GM18858 (cell line): ENCODE data around the gene USP8.
A peak's percentile ranks its signal among the peaks of the same experiment; 100 is the strongest.
"Not testable (repeated sequence)": the region's sequence is repeated elsewhere in the genome, so short reads cannot be mapped to it uniquely, and the experiment has no call there.

Source experiments
- ATAC-seq: cut with Tn5 transposase; IDR thresholded peaks from one replicate; pipeline ENCODE4 v1.9.1; 2021; ENCODE audit not compliant: unreplicated experiment

Gene USP8

GRCh38 chr15:50438251-50438650, 14.0 kb downstream of the USP8 start:
- no peak for ATAC-seq

DNA sequence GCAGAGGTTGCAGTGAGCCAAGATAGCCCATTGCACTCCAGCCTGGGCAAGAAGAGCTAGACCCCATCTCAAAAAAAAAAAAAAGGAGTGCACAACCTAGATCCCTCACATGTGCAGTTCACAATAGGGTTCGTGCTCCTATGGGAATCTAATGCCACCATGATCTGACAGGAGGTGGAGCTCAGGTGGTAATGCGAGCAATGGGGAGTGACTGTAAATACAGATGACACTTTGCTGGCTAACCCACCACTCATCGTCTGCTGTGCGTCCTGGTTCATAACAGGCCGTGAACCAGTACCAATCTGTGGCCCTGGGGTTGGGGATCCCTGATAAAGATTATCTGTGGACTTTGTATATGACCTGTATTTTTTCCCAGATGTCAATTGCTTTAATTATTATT, 16.7 kb downstream of the USP8 start:
- no peak for ATAC-seq

- no peak for ATAC-seq
Observed at GRCh38 chr15:50452927-50453326, 28.7 kb downstream of the USP8 start.

DNA sequence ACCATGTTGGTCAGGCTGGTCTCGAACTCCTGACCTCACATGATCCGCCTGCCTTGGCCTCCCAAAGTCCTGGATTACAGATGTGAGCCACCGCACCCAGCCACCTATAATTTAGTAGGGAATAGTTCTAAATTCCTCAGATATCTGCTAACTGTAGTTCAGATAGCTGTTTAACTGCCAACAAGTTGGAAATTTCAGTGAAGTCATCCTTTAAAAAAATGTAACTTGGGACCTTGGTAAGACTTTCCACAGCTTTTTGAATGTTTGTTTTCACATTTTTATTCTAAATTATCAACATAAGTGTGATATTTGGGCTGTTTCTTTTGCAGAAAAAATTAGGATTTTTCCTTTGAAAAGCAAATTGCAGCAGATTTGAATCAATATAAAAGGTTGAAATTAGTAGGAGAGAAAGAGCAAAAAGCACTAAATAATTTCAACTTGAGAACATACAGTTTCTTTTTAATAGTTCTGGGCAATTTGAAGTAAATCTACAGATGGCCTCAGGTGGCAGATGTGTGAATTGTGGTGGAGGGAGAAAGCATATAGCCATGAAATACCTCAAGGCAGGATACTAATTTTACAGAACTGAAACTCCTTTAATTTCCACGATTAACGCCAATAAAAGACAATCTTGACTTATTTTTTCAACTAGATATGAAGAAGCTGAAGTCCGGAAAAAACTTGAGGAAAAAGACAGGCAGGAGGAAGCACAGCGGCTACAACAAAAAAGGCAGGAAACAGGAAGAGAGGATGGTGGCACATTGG, 34.3 kb downstream of the USP8 start:
- ATAC-seq: no peak

DNA sequence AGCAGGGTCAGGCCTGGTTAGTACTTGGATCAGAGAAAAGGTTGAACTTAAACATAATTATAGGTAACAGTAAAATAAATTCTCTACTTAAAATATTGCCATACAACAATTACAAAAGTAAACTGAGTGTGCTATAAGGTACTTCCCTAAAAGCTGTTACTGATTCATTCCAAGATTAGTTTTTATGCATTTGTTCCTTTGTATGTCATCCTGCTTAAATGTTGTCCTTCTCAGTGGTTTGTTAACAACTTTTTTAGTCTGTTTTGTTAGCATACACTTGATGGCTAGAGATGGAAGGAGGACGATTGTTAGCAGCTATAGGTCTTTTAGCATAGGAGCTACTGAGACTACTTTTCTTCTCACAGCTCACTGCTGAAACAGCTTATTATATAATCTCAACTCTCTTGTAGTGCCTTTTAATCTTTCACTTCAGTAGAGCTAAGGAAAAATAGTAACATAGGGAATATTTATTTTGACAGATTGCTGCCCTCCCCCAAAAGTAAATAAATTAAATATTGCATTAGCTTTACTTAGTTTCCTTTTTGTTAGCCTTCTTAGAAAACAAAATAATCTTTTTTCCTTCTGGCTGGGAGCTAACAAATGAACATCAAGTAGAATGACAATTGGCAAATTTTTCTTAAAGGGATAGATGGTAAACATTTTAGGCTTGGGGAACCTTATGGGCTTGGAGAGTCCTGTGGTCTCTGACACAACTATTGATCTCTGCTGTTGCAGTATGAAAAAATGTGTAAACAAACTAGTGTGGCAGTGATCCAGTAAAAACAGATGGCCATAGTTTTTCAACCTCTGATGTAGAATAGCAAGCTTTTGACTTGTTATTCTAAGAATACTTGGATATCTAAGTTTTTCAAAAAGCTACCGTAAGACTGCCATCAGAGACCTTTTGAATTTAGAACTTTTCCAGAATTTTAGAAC, 39.5 kb downstream of the USP8 start:
- ATAC-seq: peak; percentile 44

DNA sequence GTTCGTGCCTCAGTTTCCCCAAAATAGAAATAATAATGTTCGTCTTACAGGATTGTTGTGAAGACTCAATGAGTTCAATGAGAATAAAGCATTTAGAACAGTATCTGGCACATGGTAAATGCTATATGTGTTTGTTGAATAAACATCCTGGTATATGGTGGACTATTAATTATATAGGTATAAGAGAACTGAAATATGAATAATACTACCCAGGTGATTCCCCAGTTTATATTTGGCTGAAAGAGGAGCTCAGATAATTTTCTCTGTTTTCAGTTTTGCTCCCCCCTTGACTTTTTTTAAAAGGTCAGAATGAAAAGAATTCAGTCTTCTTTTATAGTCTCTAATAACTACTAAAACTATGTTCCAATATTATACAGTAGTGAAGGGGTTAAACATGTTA, 46.9 kb downstream of the USP8 start:
- ATAC-seq: no peak

DNA sequence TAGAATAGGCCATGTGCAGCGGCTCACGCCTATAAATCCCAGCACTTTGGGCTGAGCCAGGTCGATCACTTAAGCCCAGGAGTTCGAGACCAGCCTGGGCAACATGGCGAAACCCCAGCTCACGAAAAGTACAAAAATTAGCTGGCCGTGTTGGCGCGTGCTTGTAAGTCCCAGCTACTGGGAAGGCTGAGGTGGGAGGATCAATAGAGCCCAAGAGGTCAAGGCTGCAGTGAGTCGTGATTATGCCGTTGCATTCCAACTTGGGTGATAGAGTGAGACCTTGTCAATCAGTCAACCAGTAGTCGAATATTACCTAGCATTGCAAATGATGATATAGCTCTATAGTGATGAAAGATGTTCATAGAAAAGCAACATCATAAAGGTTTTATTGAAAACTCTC, 51.9 kb downstream of the USP8 start:
- ATAC-seq: no peak

DNA sequence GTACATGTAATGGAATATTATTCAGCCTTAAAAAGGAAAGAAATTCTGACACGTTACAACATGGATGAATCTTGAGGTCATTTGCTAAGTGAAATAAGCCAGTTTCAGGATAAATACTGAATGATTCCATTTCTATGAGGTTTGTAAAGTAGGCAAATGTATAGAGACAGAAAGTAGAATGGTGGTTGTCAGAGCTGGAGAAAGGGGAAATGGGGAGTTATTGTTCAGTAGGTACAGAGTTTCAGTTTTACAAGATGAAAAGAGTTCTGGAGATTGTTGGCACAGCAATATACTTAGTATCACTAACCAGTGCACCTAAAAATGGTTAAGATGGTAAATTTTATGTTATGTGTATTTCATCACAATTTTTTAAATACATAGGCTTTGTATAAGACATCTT, 60.6 kb downstream of the USP8 start:
- ATAC-seq: peak; percentile 72

GRCh38 chr15:50485389-50485788, 61.2 kb downstream of the USP8 start:
- ATAC-seq: no peak

GRCh38 chr15:50487287-50487686, 63.1 kb downstream of the USP8 start:
- no peak for ATAC-seq

GRCh38 chr15:50493625-50494024, 69.4 kb downstream of the USP8 start:
- ATAC-seq: no peak

- not testable (repeated sequence) for ATAC-seq
Observed at GRCh38 chr15:50494547-50494946, 70.3 kb downstream of the USP8 start.

DNA sequence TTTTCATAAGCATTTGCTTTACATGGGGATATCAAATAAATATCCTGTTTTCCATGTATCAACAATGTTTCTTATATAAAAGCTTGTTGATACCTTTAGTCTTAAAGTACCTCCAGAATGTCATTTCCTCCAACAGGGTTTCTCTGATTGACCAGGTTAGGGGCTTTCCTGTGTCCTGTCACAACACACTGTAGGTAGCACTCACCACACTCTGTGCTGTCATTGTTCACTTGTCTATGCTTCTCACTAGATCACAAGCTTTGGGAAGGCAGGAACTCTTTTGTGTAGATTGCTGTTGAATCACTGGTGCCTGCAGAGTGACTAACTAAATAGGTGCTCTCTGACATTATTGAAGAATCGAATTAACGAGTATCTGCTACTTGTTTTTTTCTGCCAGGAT, 72.5 kb downstream of the USP8 start:
- ATAC-seq: no peak

GRCh38 chr15:50500352-50500751, 76.1 kb downstream of the USP8 start:
- no peak for ATAC-seq

DNA sequence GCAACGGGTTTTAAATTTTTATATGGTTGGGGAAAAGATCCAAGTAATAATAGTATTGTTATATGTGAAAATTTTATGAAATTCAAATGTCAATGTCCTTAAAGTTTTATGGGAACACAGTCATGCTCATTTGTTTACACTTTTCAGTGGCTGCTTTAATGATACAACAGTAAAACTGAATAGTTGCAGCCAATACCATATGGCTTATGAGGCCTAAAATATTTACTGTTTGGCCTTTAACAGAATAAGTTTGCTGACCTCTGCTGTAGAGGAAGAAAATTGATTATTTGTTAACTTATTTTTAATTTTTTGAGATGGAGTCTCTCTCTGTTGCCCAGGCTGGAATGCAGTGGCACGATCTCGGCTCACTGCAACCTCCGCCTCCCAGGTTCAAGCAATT, 77.6 kb downstream of the USP8 start:
- no peak for ATAC-seq

DNA sequence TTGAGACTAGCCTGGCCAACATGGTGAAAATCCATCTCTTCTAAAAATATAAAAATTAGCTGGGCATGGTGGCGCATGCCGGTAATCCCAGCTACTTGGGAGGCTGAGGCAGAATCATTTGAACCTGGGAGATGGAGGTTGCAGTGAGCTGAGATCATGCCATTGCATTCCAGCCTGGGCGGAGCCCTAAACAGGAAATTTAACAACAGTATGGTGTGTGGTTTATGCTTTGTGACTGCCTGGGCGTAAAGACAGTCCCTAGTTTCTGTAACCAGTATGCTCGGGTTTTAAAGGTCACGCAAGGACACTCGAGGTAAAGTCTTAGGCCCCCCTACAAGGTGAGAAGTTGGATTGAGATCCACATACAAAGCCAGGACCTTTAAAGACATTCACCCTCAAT, 78.9 kb downstream of the USP8 start:
- no peak for ATAC-seq

DNA sequence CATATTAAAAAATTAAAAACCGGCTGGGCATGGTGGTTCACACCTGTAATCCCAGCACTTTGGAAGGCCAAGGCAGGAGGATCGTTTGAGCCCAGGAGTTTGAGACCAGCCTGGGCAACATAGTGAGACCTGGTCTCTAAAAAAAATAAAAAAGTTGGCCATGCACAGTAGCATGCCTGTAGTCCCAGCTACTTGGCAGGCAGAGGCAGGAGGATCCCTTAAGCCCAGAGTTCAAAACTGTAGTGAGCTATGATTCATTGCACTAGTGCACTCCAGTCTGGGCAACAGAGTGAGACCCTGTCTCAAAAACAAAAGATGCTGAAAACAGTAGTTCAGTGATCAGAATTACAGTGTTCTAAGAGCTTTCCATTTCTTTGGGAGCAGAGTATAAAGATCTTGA, 81.5 kb downstream of the USP8 start:
- ATAC-seq: not testable (repeated sequence)

DNA sequence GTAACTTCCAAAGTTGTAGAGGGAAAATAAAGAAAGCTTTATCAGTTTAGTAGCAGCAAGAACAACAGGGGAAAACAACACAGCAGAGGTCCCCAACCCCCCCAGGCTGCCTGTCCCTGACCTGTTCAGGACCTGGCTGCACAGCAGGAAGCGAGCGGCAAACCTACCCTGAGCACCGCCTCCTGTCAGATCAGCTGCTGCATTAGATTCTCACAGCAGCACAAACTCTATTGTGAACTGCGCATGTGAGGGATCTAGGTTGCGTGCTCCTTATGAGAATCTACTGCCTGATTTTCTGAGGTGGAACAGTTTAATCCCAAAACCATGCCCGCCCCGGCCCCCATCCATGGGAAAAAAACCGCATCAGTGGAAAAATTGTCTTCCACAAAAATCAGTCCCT, 81.9 kb downstream of the USP8 start:
- ATAC-seq: no peak

- ATAC-seq: no peak
Observed at GRCh38 chr15:50513001-50513400, 88.8 kb downstream of the USP8 start.

- no peak for ATAC-seq
Observed at GRCh38 chr15:50519740-50520425, 95.7 kb downstream of the USP8 start.

- ATAC-seq: no peak
Observed at GRCh38 chr15:50523851-50524251, 99.6 kb downstream of the USP8 start.

DNA sequence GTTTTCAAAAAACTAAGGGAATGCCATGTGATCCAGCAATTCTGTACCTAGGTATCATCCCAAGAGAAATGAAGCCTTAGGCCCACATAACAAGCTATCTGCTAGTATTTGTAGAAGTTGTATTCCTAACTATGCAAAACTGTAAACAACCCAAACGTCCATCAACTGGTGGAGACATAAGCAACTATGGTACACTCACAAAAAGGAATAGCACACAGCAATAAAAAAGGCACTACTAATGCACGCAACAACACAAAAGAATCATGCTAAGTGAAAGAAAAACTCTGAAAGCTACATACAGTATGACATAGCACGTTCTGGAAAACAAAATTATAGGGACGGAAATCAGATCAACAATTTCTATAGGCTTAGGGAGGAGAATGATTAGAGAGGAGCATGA, 107.0 kb downstream of the USP8 start:
- no peak for ATAC-seq
